HG03571 (cell line): ENCODE data around the gene JPH2.

ENCODE experiments used
- ATAC-seq: cut with Tn5 transposase; IDR thresholded peaks from one replicate; pipeline ENCODE4 v1.9.1; 2021; ENCODE audit not compliant: unreplicated experiment

Gene JPH2

GRCh38 chr20:44126445-44126844, 60.5 kb downstream of the JPH2 start:
- no peak for ATAC-seq

- no peak for ATAC-seq
These were observed 61.5 kb downstream of the JPH2 start for GRCh38 chr20:44125332-44126127.

- no peak for ATAC-seq
These were observed 63.0 kb downstream of the JPH2 start for GRCh38 chr20:44123874-44124535.

- no peak for ATAC-seq
These were observed 63.7 kb downstream of the JPH2 start for GRCh38 chr20:44123251-44123650.

- ATAC-seq: no peak
These were observed 66.1 kb downstream of the JPH2 start for GRCh38 chr20:44120676-44121425.

- no peak for ATAC-seq
These were observed 68.6 kb downstream of the JPH2 start for GRCh38 chr20:44118185-44119033.

- no peak for ATAC-seq
These were observed 69.4 kb downstream of the JPH2 start for GRCh38 chr20:44117296-44118184.

GRCh38 chr20:44115762-44116644, 71.0 kb downstream of the JPH2 start:
- no peak for ATAC-seq

- ATAC-seq: no peak
These were observed 71.8 kb downstream of the JPH2 start for GRCh38 chr20:44115181-44115580.

- no peak for ATAC-seq
These were observed 73.2 kb downstream of the JPH2 start for GRCh38 chr20:44113618-44114376.

GRCh38 chr20:44112889-44113617, 73.9 kb downstream of the JPH2 start:
- ATAC-seq: no peak

GRCh38 chr20:44112456-44112855, 74.5 kb downstream of the JPH2 start:
- no peak for ATAC-seq

GRCh38 chr20:44111712-44112335, 75.2 kb downstream of the JPH2 start:
- ATAC-seq: no peak

- ATAC-seq: no peak
These were observed 76.0 kb downstream of the JPH2 start for GRCh38 chr20:44110816-44111568.

- ATAC-seq: no peak
These were observed 77.0 kb downstream of the JPH2 start for GRCh38 chr20:44109951-44110361.

- no peak for ATAC-seq
These were observed 80.4 kb downstream of the JPH2 start for GRCh38 chr20:44106615-44107014.
